Lung (tissue), 12 donors: ENCODE measurements around the gene TMEM272. TPM values are rescaled to one million over a fixed set of nuclear protein-coding genes. Genes with fewer than 3 reads are reported as not detected.

Experiments
- ATAC-seq: fragments of 200-7000 bp; cut with Tn5 transposase; one replicate; pipeline ENCODE4 v1.9.1; 2020; ENCODE audit warnings: moderate number of reproducible peaks; ENCODE audit not compliant: insufficient read depth, low FRiP score
- DNase-seq, 3 donors: peaks; one replicate each; pipeline ENCODE4 v3.0.0-alpha.2; 2013 to 2017
- H3K27ac ChIP-seq, 2 donors: one replicate each; pipeline ENCODE4 v1.5.1; 2013; ENCODE audit warnings: mild to moderate bottlenecking in 2 of 2, moderate library complexity in 2 of 2, control low read depth in 1 of 2, inconsistent platforms in 1 of 2, low read depth in 1 of 2, low read length in 1 of 2
- H3K27me3 ChIP-seq, 3 donors: one replicate each; pipeline ENCODE4 v1.5.1; 2013; ENCODE audit warnings: low read length in 2 of 3; ENCODE audit not compliant: control insufficient read depth in 3 of 3, insufficient read depth in 3 of 3
- H3K36me3 ChIP-seq, 4 donors: one replicate each; pipeline ENCODE4 v1.5.1; 2013; ENCODE audit warnings: low read length in 4 of 4, mild to moderate bottlenecking in 1 of 4, moderate library complexity in 1 of 4; ENCODE audit not compliant: control insufficient read depth in 4 of 4, insufficient read depth in 4 of 4
- H3K4me1 ChIP-seq, 5 donors: one replicate each; pipeline ENCODE4 v1.5.1; 2013; ENCODE audit warnings: low read length in 5 of 5, mild to moderate bottlenecking in 2 of 5, moderate library complexity in 1 of 5; ENCODE audit not compliant: control insufficient read depth in 5 of 5, insufficient read depth in 5 of 5
- H3K4me3 ChIP-seq: one replicate; pipeline ENCODE4 v1.5.1; 2013; ENCODE audit warnings: mild to moderate bottlenecking, control low read depth, moderate library complexity
- H3K9ac ChIP-seq, 2 donors: one replicate each; pipeline ENCODE4 v1.5.1; 2013; ENCODE audit warnings: low read length in 2 of 2, control low read depth in 1 of 2; ENCODE audit not compliant: insufficient read depth in 1 of 2
- H3K9me3 ChIP-seq, 4 donors: one replicate each; pipeline ENCODE4 v1.5.1; 2013; ENCODE audit warnings: low read length in 3 of 4, mild to moderate bottlenecking in 1 of 4, moderate library complexity in 1 of 4; ENCODE audit not compliant: control insufficient read depth in 4 of 4, insufficient read depth in 3 of 4
- WGBS, 2 donors: extraction: QIAGEN DNeasy Blood & Tissue Kit; methylation state at CpG; one replicate each; pipeline ENCODE4 v1.1.7; 2013; 5-methylcytosine and 5-hydroxymethylcytosine counted together
- polyA plus RNA-seq, 2 donors: library from polyadenylated mRNA; stranded (reverse); fragments of 200-250 nt; gene quantifications; one replicate each; pipeline ENCODE4 v1.2.1, GENCODE V29; 2013
- total RNA-seq, 2 donors: library from RNA; depleted of rRNA in 1 of 2; stranded (reverse); fragments of >200 nt in 1 of 2; gene quantifications; one replicate each; pipeline ENCODE4 v1.2.1, GENCODE V29; 2014 to 2021
- TF ChIP-seq, protein P1 (sequence below): IDR thresholded peaks from 2 replicates; pipeline ENCODE4 v1.5.1; 2012; ENCODE audit warnings: mild to moderate bottlenecking; ENCODE audit errors: control extremely low read depth, extremely low read depth
- donor health status: control.
- donor health status: control.
- donor health status: Bipolar disorder and iron deficiency.
- donor health status: healthy.
- donor health status: DM: yes; HTN: yes; CAD: no.

The TMEM272 gene
- total and polyA plus RNA-seq, 4 donors, result 0.08 to 0.55 (median 0.09) TPM

DNA sequence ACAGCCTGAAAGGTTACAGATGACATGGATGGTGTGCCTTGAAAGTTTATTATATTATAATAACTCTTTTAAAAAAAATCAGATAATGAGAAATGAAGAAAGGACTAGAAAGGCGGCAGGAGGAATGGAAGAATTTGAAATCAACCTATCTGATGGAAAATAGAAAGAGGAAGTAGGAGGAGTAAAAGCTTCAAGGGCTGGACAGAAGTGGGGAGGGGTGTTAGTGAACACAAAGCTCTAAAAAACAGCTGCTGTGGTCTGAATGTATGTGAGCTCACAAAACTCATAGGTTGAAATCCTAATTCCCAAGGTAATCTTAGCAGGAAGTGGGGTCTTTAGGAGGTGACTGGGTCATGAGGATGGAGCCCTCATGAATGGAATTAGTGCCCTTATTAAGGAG lies 36.3 kb upstream of the TMEM272 start:
- no peak overlapping the region for H3K4me3 ChIP-seq
- peaks cover 0 to 12% (median 5%) of the 10 kb centered on the region in 4 donors for H3K9me3 ChIP-seq
- H3K27me3 ChIP-seq, result no peaks in the 10 kb centered on the region
- peaks cover 0 to 2% (median 0%) of the 10 kb centered on the region in 4 donors for H3K36me3 ChIP-seq
- H3K4me1 ChIP-seq, result no peaks in the 10 kb centered on the region
- ATAC-seq (no peak), DNase-seq (no peak)
- TF ChIP-seq, protein P1, sequence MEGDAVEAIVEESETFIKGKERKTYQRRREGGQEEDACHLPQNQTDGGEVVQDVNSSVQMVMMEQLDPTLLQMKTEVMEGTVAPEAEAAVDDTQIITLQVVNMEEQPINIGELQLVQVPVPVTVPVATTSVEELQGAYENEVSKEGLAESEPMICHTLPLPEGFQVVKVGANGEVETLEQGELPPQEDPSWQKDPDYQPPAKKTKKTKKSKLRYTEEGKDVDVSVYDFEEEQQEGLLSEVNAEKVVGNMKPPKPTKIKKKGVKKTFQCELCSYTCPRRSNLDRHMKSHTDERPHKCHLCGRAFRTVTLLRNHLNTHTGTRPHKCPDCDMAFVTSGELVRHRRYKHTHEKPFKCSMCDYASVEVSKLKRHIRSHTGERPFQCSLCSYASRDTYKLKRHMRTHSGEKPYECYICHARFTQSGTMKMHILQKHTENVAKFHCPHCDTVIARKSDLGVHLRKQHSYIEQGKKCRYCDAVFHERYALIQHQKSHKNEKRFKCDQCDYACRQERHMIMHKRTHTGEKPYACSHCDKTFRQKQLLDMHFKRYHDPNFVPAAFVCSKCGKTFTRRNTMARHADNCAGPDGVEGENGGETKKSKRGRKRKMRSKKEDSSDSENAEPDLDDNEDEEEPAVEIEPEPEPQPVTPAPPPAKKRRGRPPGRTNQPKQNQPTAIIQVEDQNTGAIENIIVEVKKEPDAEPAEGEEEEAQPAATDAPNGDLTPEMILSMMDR, result no peak
- no peak overlapping the region for H3K27ac ChIP-seq
- H3K9ac ChIP-seq, result no peak overlapping the region
- WGBS, 2 donors, result 79 to 86% methylated on average over 1 of the region's 1 CpG

DNA sequence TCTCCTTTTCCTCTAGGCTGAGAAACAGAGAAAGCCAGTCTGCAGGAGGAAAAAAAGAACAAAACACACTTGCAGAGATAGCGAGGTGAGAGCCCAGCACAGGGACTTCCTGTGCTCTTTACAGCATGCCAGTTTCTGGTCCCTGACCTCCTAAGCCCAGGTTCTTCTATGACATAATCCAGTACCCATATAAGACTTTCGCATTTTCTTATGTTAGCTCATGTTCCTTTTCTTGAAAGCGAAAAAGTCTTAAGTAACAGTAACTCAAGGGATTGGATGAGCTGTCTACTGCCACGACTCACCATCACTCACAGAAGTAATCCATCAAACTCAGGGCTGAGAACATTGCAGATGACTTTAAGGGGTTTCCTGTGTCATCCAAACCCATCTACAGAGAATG lies 34.2 kb upstream of the TMEM272 start:
- DNase-seq, result no peak
- H3K9me3 ChIP-seq, result peaks cover 0 to 12% (median 5%) of the 10 kb centered on the region in 4 donors
- ATAC-seq, result no peak
- no peak overlapping the region for H3K4me3 ChIP-seq
- 89% methylated on average over 4 of the region's 4 CpGs for WGBS, 2 donors
- no peaks in the 10 kb centered on the region for H3K4me1 ChIP-seq
- no peak overlapping the region for H3K9ac ChIP-seq
- H3K36me3 ChIP-seq, result peaks cover 0 to 2% (median 0%) of the 10 kb centered on the region in 4 donors
- TF ChIP-seq, protein P1, result no peak
- no peak overlapping the region for H3K27ac ChIP-seq
- H3K27me3 ChIP-seq, result no peaks in the 10 kb centered on the region

DNA sequence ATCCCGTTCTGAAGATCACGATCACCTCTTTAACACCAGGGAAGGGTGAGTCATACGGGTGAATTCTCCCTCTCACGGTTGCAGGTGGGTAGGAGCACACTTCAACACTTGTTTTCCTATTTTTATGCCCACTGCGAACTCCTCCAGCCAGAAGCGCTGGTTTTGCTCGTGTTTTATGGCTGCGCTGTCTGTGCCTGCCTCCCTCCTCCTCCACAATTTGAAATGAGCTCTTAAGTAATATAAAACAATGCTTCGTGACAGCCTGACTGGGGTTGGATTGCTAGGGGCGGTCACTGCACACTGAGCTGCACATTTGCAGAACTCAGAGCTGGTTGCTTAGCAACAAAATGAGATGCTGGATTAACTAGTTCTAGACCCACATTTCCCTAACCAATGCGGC lies 29.7 kb upstream of the TMEM272 start:
- no peaks in the 10 kb centered on the region for H3K9me3 ChIP-seq
- TF ChIP-seq, protein P1, result no peak
- no peak overlapping the region for H3K4me3 ChIP-seq
- no peaks in the 10 kb centered on the region for H3K4me1 ChIP-seq
- no peak for ATAC-seq
- no peaks in the 10 kb centered on the region for H3K36me3 ChIP-seq
- WGBS, 2 donors, result 78 to 89% methylated on average over 11 of the region's 11 CpGs
- DNase-seq, result peak in 2 of 3 donors; percentile 4 to 6
- H3K9ac ChIP-seq, result no peak overlapping the region
- no peaks in the 10 kb centered on the region for H3K27me3 ChIP-seq
- no peak overlapping the region for H3K27ac ChIP-seq

DNA sequence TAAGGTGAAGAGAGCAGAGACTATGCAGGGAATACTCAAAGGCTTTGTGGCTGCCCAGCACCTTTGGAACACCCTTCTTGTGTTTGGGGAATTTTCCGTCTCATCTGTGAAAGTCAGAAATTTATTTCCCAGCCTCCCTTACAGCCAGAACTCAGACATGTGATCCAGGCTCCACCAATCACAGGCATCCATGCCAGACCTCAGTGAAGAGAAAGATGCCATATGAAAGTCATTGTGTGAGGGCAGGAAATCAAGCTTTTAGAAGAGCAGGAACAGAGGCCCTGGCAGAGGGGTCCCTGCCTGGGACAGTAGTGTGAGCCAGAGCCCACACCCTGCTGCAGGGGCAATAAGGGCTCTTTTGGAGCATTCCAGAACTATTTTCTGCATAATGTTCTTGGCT lies 28.9 kb upstream of the TMEM272 start:
- no peak for DNase-seq

More for the DNA sequence above, 28.9 kb upstream of the TMEM272 start:
- Histone ChIP-seq H3K27me3 (no peaks in the 10 kb centered on the region), H3K9ac (no peak overlapping the region), H3K27ac (no peak overlapping the region), H3K9me3 (no peaks in the 10 kb centered on the region), H3K36me3 (no peaks in the 10 kb centered on the region), H3K4me3 (no peak overlapping the region), H3K4me1 (no peaks in the 10 kb centered on the region)
- ATAC-seq, result no peak
- TF ChIP-seq, protein P1, result no peak
- 92 to 93% methylated on average over 1 of the region's 1 CpG for WGBS, 2 donors
